HEK293 (cell line): ENCODE measurements around the gene MYO7B.

ENCODE experiments used
- CTCF ChIA-PET: fragments of 350-600 bp; formaldehyde crosslinking; extraction: SDS; loops from one replicate; lab custom pipeline; 2021; ENCODE audit warnings: antibody characterized with exemption; lab: Yijun Ruan, JAX
- POLR2A ChIA-PET: fragments of 300-600 bp; formaldehyde crosslinking; extraction: SDS; loops from one replicate; lab custom pipeline; 2020; ENCODE audit warnings: antibody characterized with exemption, inconsistent platforms; lab: Yijun Ruan, JAX
- H3K27ac ChIP-seq: fragments of 200-500 bp; sonication (Bioruptor generic); 2 replicates; pipeline ENCODE4 v1.5.1; 2014; ENCODE audit warnings: low read depth, low read length, control low read depth, inconsistent platforms; ENCODE audit errors: extremely low read depth
- H3K36me3 ChIP-seq, 2 experiments: fragments of 200-500 bp in 1 of 2; sonication (Bioruptor generic) in 1 of 2; 1 replicate in 1 of 2; 2 replicates in 1 of 2; pipeline ENCODE4 v1.5.1; 2014 to 2017; ENCODE audit warnings: inconsistent platforms in 2 of 2, low read length in 2 of 2; ENCODE audit not compliant: control insufficient read depth in 2 of 2, insufficient read depth in 1 of 2
- H3K4me1 ChIP-seq: fragments of 200-500 bp; sonication (Bioruptor generic); 2 replicates; pipeline ENCODE4 v1.5.1; 2014; ENCODE audit warnings: mild to moderate bottlenecking, low read length, inconsistent platforms; ENCODE audit not compliant: control insufficient read depth, insufficient read depth
- H3K4me3 ChIP-seq: 2 replicates; pipeline ENCODE4 v1.5.1; 2011; ENCODE audit warnings: low read depth, mild to moderate bottlenecking, control low read depth, low read length, moderate library complexity
- H3K9me3 ChIP-seq: fragments of 200-500 bp; sonication (Bioruptor generic); 2 replicates; pipeline ENCODE4 v1.5.1; 2014; ENCODE audit warnings: low read depth, low read length, inconsistent platforms; ENCODE audit not compliant: control insufficient read depth, insufficient read depth
- GFI1B ChIP-seq: fragments of 450-650 bp; formaldehyde crosslinking; IDR thresholded peaks from 2 replicates; pipeline ENCODE4 v1.5.1; 2016; ENCODE audit warnings: missing biosample characterization, missing genetic modification characterization
- KLF9 ChIP-seq: fragments of 450-650 bp; formaldehyde crosslinking; IDR thresholded peaks from 2 replicates; pipeline ENCODE4 v1.5.1; 2016; ENCODE audit warnings: missing biosample characterization, missing genetic modification characterization, low read depth
- PATZ1 ChIP-seq: fragments of 450-650 bp; formaldehyde crosslinking; IDR thresholded peaks from 2 replicates; pipeline ENCODE4 v1.5.1; 2016; ENCODE audit warnings: missing biosample characterization, missing genetic modification characterization
- ZFP37 ChIP-seq: fragments of 450-650 bp; formaldehyde crosslinking; IDR thresholded peaks from 2 replicates; pipeline ENCODE4 v1.5.1; 2016; ENCODE audit warnings: missing biosample characterization, missing genetic modification characterization
- ZNF133 ChIP-seq: fragments of 450-650 bp; formaldehyde crosslinking; IDR thresholded peaks from 2 replicates; pipeline ENCODE4 v1.5.1; 2016; ENCODE audit warnings: missing biosample characterization, missing genetic modification characterization
- ZNF214 ChIP-seq: fragments of 450-650 bp; formaldehyde crosslinking; IDR thresholded peaks from 2 replicates; pipeline ENCODE4 v1.5.1; 2017; ENCODE audit warnings: missing biosample characterization, mild to moderate bottlenecking, missing genetic modification characterization, borderline replicate concordance
- ZNF24 ChIP-seq: fragments of 450-650 bp; formaldehyde crosslinking; IDR thresholded peaks from 2 replicates; pipeline ENCODE4 v1.5.1; 2016; ENCODE audit warnings: missing biosample characterization, missing genetic modification characterization
- ZNF302 ChIP-seq: fragments of 450-650 bp; formaldehyde crosslinking; IDR thresholded peaks from 2 replicates; pipeline ENCODE4 v1.5.1; 2016; ENCODE audit warnings: missing biosample characterization, missing genetic modification characterization, low read depth
- ZNF426 ChIP-seq: fragments of 450-650 bp; formaldehyde crosslinking; IDR thresholded peaks from 2 replicates; pipeline ENCODE4 v1.5.1; 2017; ENCODE audit warnings: missing biosample characterization, missing genetic modification characterization, mild to moderate bottlenecking, inconsistent platforms, moderate library complexity
- ZNF449 ChIP-seq: fragments of 450-650 bp; formaldehyde crosslinking; IDR thresholded peaks from 2 replicates; pipeline ENCODE4 v1.5.1; 2017; ENCODE audit warnings: missing biosample characterization, mild to moderate bottlenecking, missing genetic modification characterization, moderate library complexity
- ZNF514 ChIP-seq: fragments of 450-650 bp; formaldehyde crosslinking; IDR thresholded peaks from 2 replicates; pipeline ENCODE4 v1.5.1; 2016; ENCODE audit warnings: missing biosample characterization, missing genetic modification characterization
- ZNF654 ChIP-seq: fragments of 450-650 bp; formaldehyde crosslinking; IDR thresholded peaks from 2 replicates; pipeline ENCODE4 v1.5.1; 2016; ENCODE audit warnings: low read depth, missing biosample characterization, missing genetic modification characterization
- ZNF792 ChIP-seq: fragments of 450-650 bp; formaldehyde crosslinking; IDR thresholded peaks from 2 replicates; pipeline ENCODE4 v1.5.1; 2016; ENCODE audit warnings: missing biosample characterization, missing genetic modification characterization
- TF ChIP-seq, protein P1 (sequence below): fragments of 450-650 bp; formaldehyde crosslinking; IDR thresholded peaks from 2 replicates; pipeline ENCODE4 v1.5.1; 2016; ENCODE audit warnings: missing biosample characterization, missing genetic modification characterization
- TF ChIP-seq, protein P2 (sequence below): fragments of 450-650 bp; formaldehyde crosslinking; IDR thresholded peaks from 2 replicates; pipeline ENCODE4 v1.5.1; 2016; ENCODE audit warnings: missing biosample characterization, missing genetic modification characterization
- TF ChIP-seq, protein P3 (sequence below): fragments of 450-650 bp; formaldehyde crosslinking; IDR thresholded peaks from 2 replicates; pipeline ENCODE4 v1.5.1; 2016; ENCODE audit warnings: missing biosample characterization, missing genetic modification characterization, borderline replicate concordance

Gene MYO7B

DNA sequence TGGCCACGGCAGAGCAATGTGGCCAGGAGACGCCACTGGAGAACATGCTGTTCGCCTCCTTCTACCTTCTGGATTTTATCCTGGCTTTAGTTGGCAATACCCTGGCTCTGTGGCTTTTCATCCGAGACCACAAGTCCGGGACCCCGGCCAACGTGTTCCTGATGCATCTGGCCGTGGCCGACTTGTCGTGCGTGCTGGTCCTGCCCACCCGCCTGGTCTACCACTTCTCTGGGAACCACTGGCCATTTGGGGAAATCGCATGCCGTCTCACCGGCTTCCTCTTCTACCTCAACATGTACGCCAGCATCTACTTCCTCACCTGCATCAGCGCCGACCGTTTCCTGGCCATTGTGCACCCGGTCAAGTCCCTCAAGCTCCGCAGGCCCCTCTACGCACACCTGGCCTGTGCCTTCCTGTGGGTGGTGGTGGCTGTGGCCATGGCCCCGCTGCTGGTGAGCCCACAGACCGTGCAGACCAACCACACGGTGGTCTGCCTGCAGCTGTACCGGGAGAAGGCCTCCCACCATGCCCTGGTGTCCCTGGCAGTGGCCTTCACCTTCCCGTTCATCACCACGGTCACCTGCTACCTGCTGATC is 115.4 kb downstream of the MYO7B start:
- no peak for TF ChIP-seq ZNF792
- ChIA-PET CTCF (interaction anchor here (0.9 to 3.5 kb wide), 12 partner anchors 10 to 326 kb away, joined by 3 to 54 read pairs (median 5); partner anchors contain the start of genes IWS1 and LIMS2), POLR2A (no interaction called here)
- no peak overlapping the region for H3K4me3 ChIP-seq
- no peaks in the 10 kb centered on the region for H3K4me1 ChIP-seq
- H3K9me3 ChIP-seq = no peaks in the 10 kb centered on the region
- no peaks in the 10 kb centered on the region for H3K36me3 ChIP-seq
- H3K27ac ChIP-seq = no peak overlapping the region

GRCh38 chr2:127651381-127651809 is 115.9 kb downstream of the MYO7B start:
- no peaks in the 10 kb centered on the region for H3K9me3 ChIP-seq
- H3K27ac ChIP-seq = no peak overlapping the region
- H3K4me3 ChIP-seq = no peak overlapping the region
- CTCF ChIA-PET = interaction anchor here (1.5 to 4.3 kb wide), 3 partner anchors 22 to 327 kb away, joined by 5 to 37 read pairs (median 9); no protein-coding TSS in a partner anchor
- H3K4me1 ChIP-seq = no peaks in the 10 kb centered on the region
- TF ChIP-seq ZFP37 (tag by site-specific recombination) = no peak
- no peak for TF ChIP-seq KLF9 (tag by site-specific recombination)
- no peak for TF ChIP-seq GFI1B (tag by site-specific recombination)
- no peak for TF ChIP-seq ZNF214
- TF ChIP-seq ZNF426 (tag by site-specific recombination) = no peak
- TF ChIP-seq ZNF514 (tag by site-specific recombination) = no peak
- TF ChIP-seq ZNF133 (tag by site-specific recombination) = no peak
- no peak for TF ChIP-seq ZNF24 (tag by site-specific recombination)
- TF ChIP-seq, protein P1, sequence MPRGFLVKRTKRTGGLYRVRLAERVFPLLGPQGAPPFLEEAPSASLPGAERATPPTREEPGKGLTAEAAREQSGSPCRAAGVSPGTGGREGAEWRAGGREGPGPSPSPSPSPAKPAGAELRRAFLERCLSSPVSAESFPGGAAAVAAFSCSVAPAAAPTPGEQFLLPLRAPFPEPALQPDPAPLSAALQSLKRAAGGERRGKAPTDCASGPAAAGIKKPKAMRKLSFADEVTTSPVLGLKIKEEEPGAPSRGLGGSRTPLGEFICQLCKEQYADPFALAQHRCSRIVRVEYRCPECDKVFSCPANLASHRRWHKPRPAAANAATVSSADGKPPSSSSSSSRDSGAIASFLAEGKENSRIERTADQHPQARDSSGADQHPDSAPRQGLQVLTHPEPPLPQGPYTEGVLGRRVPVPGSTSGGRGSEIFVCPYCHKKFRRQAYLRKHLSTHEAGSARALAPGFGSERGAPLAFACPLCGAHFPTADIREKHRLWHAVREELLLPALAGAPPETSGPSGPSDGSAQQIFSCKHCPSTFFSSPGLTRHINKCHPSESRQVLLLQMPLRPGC (tag by site-specific recombination) = no peak
- TF ChIP-seq ZNF302 (tag by site-specific recombination) = no peak
- TF ChIP-seq ZNF654 (tag by site-specific recombination) = no peak
- TF ChIP-seq, protein P2, sequence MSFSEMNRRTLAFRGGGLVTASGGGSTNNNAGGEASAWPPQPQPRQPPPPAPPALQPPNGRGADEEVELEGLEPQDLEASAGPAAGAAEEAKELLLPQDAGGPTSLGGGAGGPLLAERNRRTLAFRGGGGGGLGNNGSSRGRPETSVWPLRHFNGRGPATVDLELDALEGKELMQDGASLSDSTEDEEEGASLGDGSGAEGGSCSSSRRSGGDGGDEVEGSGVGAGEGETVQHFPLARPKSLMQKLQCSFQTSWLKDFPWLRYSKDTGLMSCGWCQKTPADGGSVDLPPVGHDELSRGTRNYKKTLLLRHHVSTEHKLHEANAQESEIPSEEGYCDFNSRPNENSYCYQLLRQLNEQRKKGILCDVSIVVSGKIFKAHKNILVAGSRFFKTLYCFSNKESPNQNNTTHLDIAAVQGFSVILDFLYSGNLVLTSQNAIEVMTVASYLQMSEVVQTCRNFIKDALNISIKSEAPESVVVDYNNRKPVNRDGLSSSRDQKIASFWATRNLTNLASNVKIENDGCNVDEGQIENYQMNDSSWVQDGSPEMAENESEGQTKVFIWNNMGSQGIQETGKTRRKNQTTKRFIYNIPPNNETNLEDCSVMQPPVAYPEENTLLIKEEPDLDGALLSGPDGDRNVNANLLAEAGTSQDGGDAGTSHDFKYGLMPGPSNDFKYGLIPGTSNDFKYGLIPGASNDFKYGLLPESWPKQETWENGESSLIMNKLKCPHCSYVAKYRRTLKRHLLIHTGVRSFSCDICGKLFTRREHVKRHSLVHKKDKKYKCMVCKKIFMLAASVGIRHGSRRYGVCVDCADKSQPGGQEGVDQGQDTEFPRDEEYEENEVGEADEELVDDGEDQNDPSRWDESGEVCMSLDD (tag by site-specific recombination) = no peak
- no peaks in the 10 kb centered on the region for H3K36me3 ChIP-seq
- POLR2A ChIA-PET = no interaction called here

DNA sequence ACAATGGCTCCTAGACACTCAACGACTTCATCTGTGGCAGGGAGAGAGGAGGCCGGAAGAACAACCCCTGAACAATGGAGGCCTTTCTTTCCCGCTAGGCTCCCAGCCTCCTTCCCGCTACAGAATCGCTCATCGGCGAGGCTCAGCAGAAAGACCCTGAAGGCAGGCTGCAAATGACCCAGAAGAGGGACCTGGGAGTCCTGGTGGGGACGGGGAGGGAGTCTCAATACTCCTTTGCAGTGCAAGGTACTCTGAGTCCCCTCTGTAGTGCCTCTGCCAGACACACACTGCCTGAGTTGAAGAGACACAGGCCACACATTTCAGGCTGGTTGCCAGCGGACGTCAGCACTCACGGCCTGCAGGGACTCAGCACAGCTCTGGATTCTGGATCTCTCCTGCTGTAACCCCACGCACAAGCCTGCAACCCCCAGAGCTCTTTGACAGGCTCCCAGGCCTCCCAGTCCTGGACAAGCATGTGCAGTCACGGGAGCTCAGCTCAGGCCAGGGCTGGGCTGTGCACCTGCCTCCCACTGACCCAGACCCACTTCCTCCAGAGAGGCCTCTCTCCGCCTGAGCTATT is 116.6 kb downstream of the MYO7B start:
- H3K4me1 ChIP-seq = no peaks in the 10 kb centered on the region
- no peak overlapping the region for H3K27ac ChIP-seq
- H3K36me3 ChIP-seq = no peaks in the 10 kb centered on the region
- no peaks in the 10 kb centered on the region for H3K9me3 ChIP-seq
- no peak overlapping the region for H3K4me3 ChIP-seq
- ChIA-PET CTCF (interaction anchor here (4.3 kb wide), 1 partner anchor 61 kb away, joined by 37 read pairs; no protein-coding TSS in a partner anchor), POLR2A (interaction anchor here (0.5 kb wide), 1 partner anchor 395 kb away, joined by 3 read pairs; no protein-coding TSS in a partner anchor)
- no peak for TF ChIP-seq PATZ1 (tag by site-specific recombination)
- no peak for TF ChIP-seq ZNF449
- TF ChIP-seq, protein P3, sequence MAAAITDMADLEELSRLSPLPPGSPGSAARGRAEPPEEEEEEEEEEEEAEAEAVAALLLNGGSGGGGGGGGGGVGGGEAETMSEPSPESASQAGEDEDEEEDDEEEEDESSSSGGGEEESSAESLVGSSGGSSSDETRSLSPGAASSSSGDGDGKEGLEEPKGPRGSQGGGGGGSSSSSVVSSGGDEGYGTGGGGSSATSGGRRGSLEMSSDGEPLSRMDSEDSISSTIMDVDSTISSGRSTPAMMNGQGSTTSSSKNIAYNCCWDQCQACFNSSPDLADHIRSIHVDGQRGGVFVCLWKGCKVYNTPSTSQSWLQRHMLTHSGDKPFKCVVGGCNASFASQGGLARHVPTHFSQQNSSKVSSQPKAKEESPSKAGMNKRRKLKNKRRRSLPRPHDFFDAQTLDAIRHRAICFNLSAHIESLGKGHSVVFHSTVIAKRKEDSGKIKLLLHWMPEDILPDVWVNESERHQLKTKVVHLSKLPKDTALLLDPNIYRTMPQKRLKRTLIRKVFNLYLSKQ (tag by site-specific recombination) = no peak
